NCI-H2196 (cell line): ENCODE results near the gene TRPM6.

Source experiments
- DNase-seq: peaks from one replicate; lab custom pipeline; 2025; ENCODE audit not compliant: unreplicated experiment; lab: John Stamatoyannopoulos, UW

The TRPM6 gene

GRCh38 chr9:74777136-74777879, 110.4 kb downstream of the TRPM6 start:
- DNase-seq: peak; percentile 60

- no peak for DNase-seq
Observed at GRCh38 chr9:74775396-74775795, 112.3 kb downstream of the TRPM6 start.

DNA sequence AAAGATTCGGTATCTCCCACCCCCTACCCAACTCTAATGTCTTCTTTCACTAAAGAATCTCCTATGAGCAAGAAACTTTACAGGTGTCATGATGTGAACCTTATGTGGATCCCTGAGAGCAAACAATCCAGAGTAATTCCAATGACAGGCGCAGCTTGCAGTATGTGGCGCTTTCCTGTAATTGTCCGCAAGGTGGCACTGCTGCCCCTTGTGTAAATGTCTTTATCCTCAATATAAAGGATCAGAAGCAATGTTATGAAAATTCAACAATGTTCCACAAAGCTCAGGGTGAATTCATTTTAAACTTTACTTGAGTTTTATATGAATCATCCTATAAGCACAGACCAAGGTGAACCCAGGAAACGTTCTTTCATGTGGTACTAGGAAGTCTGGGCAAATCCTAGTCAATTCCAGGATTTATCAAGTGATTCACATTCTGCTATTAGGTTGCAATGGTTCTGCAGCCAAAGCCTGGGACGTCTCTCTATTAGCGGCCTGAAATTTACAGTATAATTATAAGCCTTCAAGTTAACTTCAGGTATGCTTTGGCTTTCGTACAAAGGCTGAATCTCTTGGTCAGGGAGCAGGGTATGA, 113.7 kb downstream of the TRPM6 start:
- peak; percentile 72 for DNase-seq

- DNase-seq: no peak
Observed at GRCh38 chr9:74772121-74772520, 115.6 kb downstream of the TRPM6 start.

DNA sequence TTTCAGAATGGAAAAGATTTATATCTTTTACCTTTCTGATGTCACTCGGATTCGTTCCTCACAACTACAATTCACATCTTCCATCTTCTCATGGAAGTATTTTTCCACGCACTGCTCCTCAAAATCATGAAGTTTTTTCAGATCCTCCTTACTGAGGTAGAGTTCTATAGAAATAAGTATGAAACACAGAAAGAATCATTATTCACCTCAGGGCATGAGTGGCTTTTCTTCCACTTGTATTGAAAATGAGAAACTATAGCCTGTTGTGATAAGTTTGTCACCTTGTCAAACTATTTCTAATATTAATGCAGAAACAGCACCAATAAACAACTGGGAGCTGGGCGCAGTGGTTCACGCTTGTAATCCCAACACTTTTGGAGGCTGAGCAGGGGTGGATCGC, 116.0 kb downstream of the TRPM6 start:
- no peak for DNase-seq

GRCh38 chr9:74771262-74771585, 116.5 kb downstream of the TRPM6 start:
- no peak for DNase-seq

- no peak for DNase-seq
Observed at GRCh38 chr9:74770508-74771261, 117.0 kb downstream of the TRPM6 start.

DNA sequence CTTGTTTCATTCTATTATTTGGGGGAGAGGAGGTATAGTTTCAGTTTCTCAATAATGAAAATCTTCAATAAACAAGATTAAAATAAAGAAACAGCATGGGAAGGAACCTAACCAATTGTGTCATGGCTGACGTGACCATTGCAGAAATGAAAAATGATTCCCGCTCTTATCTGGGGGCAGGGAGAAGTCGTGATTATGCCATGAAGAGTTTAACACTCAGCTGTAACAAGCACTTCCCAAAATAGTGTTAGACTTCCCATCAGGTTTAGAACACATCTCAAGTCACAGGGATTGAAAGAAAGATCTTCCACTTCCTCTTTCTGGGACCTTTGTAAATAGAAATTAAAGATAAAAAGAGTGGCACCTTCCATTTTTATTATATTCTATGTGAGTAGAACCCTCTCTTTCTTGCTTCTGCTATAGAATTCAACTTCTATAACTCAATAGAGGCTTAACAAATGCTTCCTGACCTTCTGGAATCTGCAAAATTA, 122.2 kb downstream of the TRPM6 start:
- no peak for DNase-seq

DNA sequence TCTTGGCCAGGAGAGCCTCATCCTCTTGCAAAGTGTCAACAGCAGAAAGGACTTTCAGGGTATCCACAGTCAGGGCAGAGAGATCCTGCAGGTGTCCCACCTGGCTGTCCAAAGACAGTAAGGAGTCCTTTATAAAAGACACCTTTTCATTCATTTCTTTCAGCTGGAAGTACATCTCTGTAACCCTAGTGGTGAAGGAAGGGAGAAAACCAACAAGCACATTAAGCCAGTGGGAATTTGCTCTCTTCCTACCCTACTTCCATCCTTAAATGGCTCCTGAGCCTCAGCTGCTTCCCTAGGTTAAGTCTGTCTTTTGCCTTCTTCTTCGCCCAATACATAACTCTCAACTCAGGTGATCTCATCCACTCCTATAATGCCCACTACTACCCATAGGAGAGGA, 124.8 kb downstream of the TRPM6 start:
- DNase-seq: no peak

- no peak for DNase-seq
Observed at GRCh38 chr9:74760031-74760700, 127.6 kb downstream of the TRPM6 start.

DNA sequence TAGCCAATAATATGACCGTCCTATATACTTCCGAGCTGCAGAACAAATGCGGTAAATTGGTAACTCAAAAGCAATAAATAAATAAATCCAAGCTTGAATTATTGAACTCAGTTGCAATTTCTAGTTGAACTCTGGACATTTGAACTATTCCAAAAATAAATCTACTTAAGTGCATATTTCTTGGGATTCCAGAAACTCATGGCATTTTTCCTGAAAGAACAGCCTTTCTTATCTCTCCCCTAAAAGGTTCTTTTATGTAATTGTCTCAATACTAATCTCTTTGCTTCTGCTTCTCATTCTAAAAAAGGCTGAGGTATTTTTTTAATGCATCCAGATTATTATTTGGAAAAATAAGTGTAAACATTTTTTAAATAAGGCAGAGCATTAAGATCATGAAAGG, 131.7 kb downstream of the TRPM6 start:
- no peak for DNase-seq

GRCh38 chr9:74755355-74755754, 132.4 kb downstream of the TRPM6 start:
- no peak for DNase-seq

DNA sequence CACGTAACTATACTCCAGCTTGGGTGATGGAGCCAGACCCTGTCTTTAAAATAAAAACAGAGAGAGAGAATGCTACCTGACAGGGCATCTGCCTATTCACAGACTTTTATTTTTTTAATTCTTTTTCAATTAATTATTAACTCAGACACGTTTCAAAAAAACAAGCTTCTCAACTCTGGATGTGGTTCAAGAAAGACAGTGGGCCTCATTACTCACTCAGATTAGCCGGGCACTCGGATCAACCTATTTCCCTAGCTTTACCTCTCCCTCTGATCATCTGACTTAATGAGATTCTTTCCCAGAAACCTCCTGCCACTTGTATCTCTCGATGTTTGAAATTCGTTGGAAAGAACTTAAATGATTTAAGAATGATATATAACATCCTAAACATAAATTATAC, 134.1 kb downstream of the TRPM6 start:
- DNase-seq: no peak

DNA sequence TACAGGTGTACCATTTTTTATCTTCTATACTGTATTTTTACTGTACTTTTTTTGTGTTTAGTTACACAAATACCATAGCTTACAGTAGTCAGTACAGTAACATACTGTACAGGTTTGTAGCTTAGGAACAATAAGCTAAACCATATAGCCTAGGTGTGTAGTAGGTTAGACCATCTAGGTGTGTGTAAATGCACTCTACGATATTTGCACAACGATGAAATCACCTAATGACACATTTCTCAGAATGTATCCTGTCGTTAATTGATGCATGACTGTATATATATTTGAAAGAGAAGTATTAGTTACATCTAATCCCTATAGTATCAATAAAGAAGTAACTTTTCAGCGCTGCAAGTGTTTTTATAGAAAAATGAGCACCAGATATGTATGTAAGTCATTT, 138.8 kb downstream of the TRPM6 start:
- no peak for DNase-seq

GRCh38 chr9:74742792-74743730, 144.7 kb downstream of the TRPM6 start:
- DNase-seq: peak; percentile 2

DNA sequence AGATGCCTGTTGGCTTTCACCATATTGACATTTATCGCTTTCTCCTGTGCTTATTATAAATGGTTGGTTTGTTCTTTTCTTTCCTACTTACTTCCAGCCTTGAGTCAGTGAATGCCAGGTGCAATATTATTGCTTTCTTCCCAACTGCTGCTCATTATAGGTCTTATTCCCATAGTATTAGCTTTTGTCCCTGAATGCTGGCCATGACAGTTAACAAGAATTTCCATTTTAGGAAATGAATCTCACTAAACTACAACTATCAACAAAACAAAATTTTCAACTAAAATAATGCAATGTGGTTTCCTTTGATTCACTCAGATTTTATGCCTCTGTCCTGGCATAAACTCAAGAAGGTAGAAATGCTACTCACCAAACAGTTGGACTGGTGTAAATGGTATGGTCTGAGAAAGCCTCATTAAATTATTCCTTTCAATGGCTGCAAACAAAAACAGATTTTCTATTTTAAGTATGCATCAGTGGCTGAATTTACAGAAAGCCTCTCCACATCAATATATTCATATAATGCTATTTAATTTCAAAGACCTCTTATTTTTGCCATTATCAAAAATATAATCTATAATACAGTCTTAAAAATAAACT, 145.4 kb downstream of the TRPM6 start:
- DNase-seq: no peak

DNA sequence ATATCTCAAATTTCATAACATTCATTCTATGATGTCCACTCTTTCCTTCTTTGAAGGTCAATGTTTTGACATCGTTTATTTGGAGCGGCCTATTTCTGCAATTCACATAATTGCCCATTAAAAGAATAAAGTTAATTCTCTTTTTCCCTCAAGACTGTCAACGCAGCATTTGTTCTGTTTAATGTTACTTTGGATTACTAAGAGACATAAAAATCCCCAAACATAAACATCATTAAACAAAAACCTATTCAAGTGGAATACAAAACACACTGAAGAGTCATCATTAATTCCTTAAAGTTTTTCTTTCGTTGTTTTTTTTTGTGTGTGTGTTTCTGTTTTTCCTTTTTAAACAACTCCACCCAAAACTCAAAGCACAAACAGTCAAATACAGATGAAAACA, 151.1 kb downstream of the TRPM6 start:
- DNase-seq: no peak

GRCh38 chr9:74735761-74736160, 152.0 kb downstream of the TRPM6 start:
- DNase-seq: no peak

DNA sequence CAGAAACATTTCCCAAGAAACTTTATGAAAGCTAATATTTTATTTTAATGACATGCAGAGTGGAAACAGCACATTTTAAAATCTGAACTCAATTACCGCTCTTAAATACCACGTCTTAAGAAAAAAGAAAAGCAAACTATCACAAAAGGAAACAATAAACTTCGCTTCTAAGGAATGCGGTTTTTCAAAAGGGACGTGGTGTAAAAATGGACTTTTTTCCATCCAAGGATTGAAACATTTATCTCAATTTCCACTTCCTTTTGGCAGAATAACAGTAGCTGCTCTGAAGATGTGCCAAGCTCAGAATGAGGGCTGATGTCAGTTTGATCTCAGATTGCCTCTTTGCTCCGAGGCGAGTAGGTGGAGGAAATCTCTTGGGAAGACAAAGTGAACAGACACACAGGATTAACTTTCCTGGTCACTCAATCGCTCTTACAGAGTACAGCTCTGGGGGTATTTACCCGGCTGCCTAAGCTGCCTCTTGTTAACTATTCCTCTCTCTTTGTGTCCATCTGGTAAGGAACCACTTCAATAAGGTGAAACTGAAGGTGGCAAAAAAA, 158.5 kb downstream of the TRPM6 start:
- DNase-seq: no peak

GRCh38 chr9:74728176-74728575, 159.5 kb downstream of the TRPM6 start:
- DNase-seq: no peak
